Measurements from ENCODE around the gene NTF4.
"Not testable (repeated sequence)": the region's sequence is repeated elsewhere in the genome, so short reads cannot be mapped to it uniquely, and the experiment has no call there.

DNA sequence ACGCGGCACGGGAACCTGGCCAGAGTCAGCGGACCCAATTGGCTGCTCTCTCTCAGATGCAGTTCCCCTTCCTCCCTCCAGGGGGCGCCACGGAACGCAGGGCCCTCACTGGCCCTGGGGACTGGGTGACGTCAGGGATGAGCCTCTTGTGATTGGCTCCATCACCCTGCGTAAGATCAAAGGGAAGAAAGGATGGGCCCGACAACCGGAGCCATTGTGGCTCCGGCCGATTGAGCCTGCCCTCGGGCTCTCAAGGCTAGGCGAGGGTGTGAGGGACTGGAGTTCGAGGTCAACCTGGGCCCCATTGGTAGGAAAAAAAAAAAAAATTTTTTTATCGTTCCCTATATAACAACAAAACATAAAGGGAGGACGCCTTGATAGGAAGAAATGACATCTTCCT, 27.8 kb downstream of the NTF4 start, which contains the start of gene CGB1:
- TF ChIP-seq, protein P1, sequence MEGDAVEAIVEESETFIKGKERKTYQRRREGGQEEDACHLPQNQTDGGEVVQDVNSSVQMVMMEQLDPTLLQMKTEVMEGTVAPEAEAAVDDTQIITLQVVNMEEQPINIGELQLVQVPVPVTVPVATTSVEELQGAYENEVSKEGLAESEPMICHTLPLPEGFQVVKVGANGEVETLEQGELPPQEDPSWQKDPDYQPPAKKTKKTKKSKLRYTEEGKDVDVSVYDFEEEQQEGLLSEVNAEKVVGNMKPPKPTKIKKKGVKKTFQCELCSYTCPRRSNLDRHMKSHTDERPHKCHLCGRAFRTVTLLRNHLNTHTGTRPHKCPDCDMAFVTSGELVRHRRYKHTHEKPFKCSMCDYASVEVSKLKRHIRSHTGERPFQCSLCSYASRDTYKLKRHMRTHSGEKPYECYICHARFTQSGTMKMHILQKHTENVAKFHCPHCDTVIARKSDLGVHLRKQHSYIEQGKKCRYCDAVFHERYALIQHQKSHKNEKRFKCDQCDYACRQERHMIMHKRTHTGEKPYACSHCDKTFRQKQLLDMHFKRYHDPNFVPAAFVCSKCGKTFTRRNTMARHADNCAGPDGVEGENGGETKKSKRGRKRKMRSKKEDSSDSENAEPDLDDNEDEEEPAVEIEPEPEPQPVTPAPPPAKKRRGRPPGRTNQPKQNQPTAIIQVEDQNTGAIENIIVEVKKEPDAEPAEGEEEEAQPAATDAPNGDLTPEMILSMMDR (CRISPR knock-in tag; IDR thresholded peaks at IDR 0.05), result peak; percentile 69
- TF ChIP-seq RAD21 (CRISPR knock-in tag; IDR thresholded peaks at IDR 0.05); ZNF350 (CRISPR knock-in tag; IDR thresholded peaks at IDR 0.05; ENCODE audit: borderline replicate concordance, low read depth); KAT8 (CRISPR knock-in tag; IDR thresholded peaks at IDR 0.05); SUZ12 (IDR thresholded peaks at IDR 0.05; ENCODE audit: low read depth, low read length); ERF (CRISPR knock-in tag; IDR thresholded peaks at IDR 0.05): not testable (repeated sequence)
- TF ChIP-seq, protein P2, sequence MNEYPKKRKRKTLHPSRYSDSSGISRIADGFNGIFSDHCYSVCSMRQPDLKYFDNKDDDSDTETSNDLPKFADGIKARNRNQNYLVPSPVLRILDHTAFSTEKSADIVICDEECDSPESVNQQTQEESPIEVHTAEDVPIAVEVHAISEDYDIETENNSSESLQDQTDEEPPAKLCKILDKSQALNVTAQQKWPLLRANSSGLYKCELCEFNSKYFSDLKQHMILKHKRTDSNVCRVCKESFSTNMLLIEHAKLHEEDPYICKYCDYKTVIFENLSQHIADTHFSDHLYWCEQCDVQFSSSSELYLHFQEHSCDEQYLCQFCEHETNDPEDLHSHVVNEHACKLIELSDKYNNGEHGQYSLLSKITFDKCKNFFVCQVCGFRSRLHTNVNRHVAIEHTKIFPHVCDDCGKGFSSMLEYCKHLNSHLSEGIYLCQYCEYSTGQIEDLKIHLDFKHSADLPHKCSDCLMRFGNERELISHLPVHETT (CRISPR knock-in tag; conservative IDR thresholded peaks at IDR 0.05), result not testable (repeated sequence)
- TF ChIP-seq, protein P3, sequence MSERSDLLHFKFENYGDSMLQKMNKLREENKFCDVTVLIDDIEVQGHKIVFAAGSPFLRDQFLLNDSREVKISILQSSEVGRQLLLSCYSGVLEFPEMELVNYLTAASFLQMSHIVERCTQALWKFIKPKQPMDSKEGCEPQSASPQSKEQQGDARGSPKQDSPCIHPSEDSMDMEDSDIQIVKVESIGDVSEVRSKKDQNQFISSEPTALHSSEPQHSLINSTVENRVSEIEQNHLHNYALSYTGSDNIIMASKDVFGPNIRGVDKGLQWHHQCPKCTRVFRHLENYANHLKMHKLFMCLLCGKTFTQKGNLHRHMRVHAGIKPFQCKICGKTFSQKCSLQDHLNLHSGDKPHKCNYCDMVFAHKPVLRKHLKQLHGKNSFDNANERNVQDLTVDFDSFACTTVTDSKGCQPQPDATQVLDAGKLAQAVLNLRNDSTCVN (CRISPR knock-in tag; IDR thresholded peaks at IDR 0.05; ENCODE audit: borderline replicate concordance), result not testable (repeated sequence)
- TF ChIP-seq, protein P4, sequence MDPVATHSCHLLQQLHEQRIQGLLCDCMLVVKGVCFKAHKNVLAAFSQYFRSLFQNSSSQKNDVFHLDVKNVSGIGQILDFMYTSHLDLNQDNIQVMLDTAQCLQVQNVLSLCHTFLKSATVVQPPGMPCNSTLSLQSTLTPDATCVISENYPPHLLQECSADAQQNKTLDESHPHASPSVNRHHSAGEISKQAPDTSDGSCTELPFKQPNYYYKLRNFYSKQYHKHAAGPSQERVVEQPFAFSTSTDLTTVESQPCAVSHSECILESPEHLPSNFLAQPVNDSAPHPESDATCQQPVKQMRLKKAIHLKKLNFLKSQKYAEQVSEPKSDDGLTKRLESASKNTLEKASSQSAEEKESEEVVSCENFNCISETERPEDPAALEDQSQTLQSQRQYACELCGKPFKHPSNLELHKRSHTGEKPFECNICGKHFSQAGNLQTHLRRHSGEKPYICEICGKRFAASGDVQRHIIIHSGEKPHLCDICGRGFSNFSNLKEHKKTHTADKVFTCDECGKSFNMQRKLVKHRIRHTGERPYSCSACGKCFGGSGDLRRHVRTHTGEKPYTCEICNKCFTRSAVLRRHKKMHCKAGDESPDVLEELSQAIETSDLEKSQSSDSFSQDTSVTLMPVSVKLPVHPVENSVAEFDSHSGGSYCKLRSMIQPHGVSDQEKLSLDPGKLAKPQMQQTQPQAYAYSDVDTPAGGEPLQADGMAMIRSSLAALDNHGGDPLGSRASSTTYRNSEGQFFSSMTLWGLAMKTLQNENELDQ (CRISPR knock-in tag; IDR thresholded peaks at IDR 0.05; ENCODE audit: borderline replicate concordance), result not testable (repeated sequence)

Measured in HepG2 (cell line).